Epithelial cell of esophagus (primary cell): ENCODE measurements around the gene CRYBG1.
A peak's percentile ranks its signal among the peaks of the same experiment; 100 is the strongest.

Source experiments
- DNase-seq: peaks from one replicate; pipeline ENCODE4 v3.0.0; 2010; ENCODE audit warnings: low read depth
- H3K4me3 ChIP-seq: 2 replicates; pipeline ENCODE4 v1.5.1; 2011; ENCODE audit warnings: mild to moderate bottlenecking, low read length, control low read depth
- CTCF ChIP-seq: IDR thresholded peaks from 2 replicates; pipeline ENCODE4 v1.5.1; 2011; ENCODE audit warnings: low read depth, mild to moderate bottlenecking, low read length, control low read depth, inconsistent platforms; ENCODE audit not compliant: insufficient read depth; ENCODE audit errors: missing control alignments

Gene CRYBG1

GRCh38 chr6:106419900-106420613 is 59.5 kb downstream of the CRYBG1 start:
- DNase-seq = no peak
- TF ChIP-seq CTCF = no peak
- no peak overlapping the region for H3K4me3 ChIP-seq

GRCh38 chr6:106421496-106421895 is 61.0 kb downstream of the CRYBG1 start:
- DNase-seq = no peak
- no peak for TF ChIP-seq CTCF
- no peak overlapping the region for H3K4me3 ChIP-seq

GRCh38 chr6:106422534-106422933 is 62.0 kb downstream of the CRYBG1 start:
- no peak for TF ChIP-seq CTCF
- no peak overlapping the region for H3K4me3 ChIP-seq
- peak; percentile 89 for DNase-seq

GRCh38 chr6:106425382-106425781 is 64.9 kb downstream of the CRYBG1 start:
- no peak for DNase-seq
- H3K4me3 ChIP-seq = no peak overlapping the region
- no peak for TF ChIP-seq CTCF

- no peak for TF ChIP-seq CTCF
- DNase-seq = no peak
- no peak overlapping the region for H3K4me3 ChIP-seq
These were observed 65.9 kb downstream of the CRYBG1 start for GRCh38 chr6:106426250-106426970.

GRCh38 chr6:106430466-106430865 is 69.9 kb downstream of the CRYBG1 start:
- no peak overlapping the region for H3K4me3 ChIP-seq
- no peak for TF ChIP-seq CTCF
- DNase-seq = no peak
